Measurements from ENCODE around the gene HP. TPM values are rescaled to one million over a fixed set of nuclear protein-coding genes. Genes with fewer than 3 reads are reported as not detected.

HP gene
- total and polyA plus RNA-seq, 2 of the 8 experiments (the other 6 are each of a cell fraction or from before 2014, with no cell fraction given) = not detected

GRCh38 chr16:72072514-72073342, 18.4 kb downstream of the HP start:
- H2BK15ac ChIP-seq (ENCODE audit: low read length) = no peak overlapping the region
- H3K27me3 ChIP-seq (replicated peaks in 1 of 4; ENCODE audit: control insufficient read depth in 3 of 4, extremely low read depth in 1 of 4, insufficient read depth in 3 of 4, low read length in 3 of 4) = no peaks in the 10 kb centered on the region
- peaks cover 0 to 9% (median 2%) of the 10 kb centered on the region in 4 experiments; a peak in 2 of 7 replicates for H3K4me1 ChIP-seq (replicated peaks in 1 of 4; ENCODE audit: control insufficient read depth in 3 of 4, insufficient read depth in 4 of 4, low read length in 3 of 4)
- no peak overlapping the region for H3K18ac ChIP-seq (ENCODE audit: extremely low read depth, low read length)
- no peaks in the 10 kb centered on the region for H3K23me2 ChIP-seq (ENCODE audit: low read depth, low read length)
- H4K91ac ChIP-seq (replicated peaks; ENCODE audit: insufficient read length, low read length) = no peak overlapping the region
- DNase-seq (ENCODE audit: low read depth in 1 of 2, low spot score in 2 of 2) = no peak
- no peaks in the 10 kb centered on the region for H3K36me3 ChIP-seq (ENCODE audit: control insufficient read depth in 2 of 4, insufficient read depth in 4 of 4, low read length in 3 of 4)
- H4K5ac ChIP-seq (ENCODE audit: insufficient read length, low read depth, low read length) = no peak overlapping the region
- H2AK5ac ChIP-seq (ENCODE audit: low read depth, low read length) = no peak overlapping the region
- H3K56ac ChIP-seq (replicated peaks; ENCODE audit: insufficient read length, low read depth, low read length) = no peak overlapping the region
- no peak overlapping the region for H4K8ac ChIP-seq (ENCODE audit: extremely low read depth, insufficient read depth, low read length)
- H3K27ac ChIP-seq (ENCODE audit: low read depth, low read length) = peak overlapping the region; percentile 68
- H2AFZ ChIP-seq (ENCODE audit: low read length) = peak overlapping the region; percentile 97
- no peak overlapping the region for H2BK5ac ChIP-seq (ENCODE audit: low read depth, low read length)
- no peak overlapping the region for H3K14ac ChIP-seq (ENCODE audit: insufficient read length)
- H3K9ac ChIP-seq (replicated peaks in 1 of 4; ENCODE audit: extremely low read depth in 1 of 4, low read depth in 3 of 4, low read length in 3 of 4) = peak overlapping the region in 2 of 4 experiments; percentile 8 to 65; a peak in 5 of 7 replicates
- no peak overlapping the region; the same call in 1 of the 2 replicates for H2BK12ac ChIP-seq (ENCODE audit: low read depth, low read length)
- peak overlapping the region; percentile 20 to 39; a peak in 2 of 4 replicates for H3K4me2 ChIP-seq (ENCODE audit: insufficient read depth in 1 of 2, low read depth in 2 of 2, low read length in 2 of 2)
- no peak overlapping the region for H3K4ac ChIP-seq (replicated peaks; ENCODE audit: insufficient read length, low read depth, low read length)
- H3K4me3 ChIP-seq (ENCODE audit: extremely low read depth in 1 of 4, insufficient read depth in 2 of 4, low read depth in 3 of 4, low read length in 4 of 4) = no peak overlapping the region
- 55% methylated on average over 12 of the region's 12 CpGs; no CpG with 5 or more reads in 1 of the 2 experiments for WGBS, 2 experiments (ENCODE audit: extremely low coverage in 1 of 2, insufficient coverage in 1 of 2, insufficient read length in 1 of 2, insufficient replicate concordance in 2 of 2, low coverage in 1 of 2, low lambda C conversion rate in 2 of 2, missing lambda C conversion rate in 1 of 2)
- H3K9me3 ChIP-seq (ENCODE audit: insufficient read depth in 2 of 2, low read depth in 1 of 2, low read length in 1 of 2) = no peaks in the 10 kb centered on the region
- no peak overlapping the region for H3K23ac ChIP-seq (ENCODE audit: insufficient read length)
- H2BK120ac ChIP-seq (replicated peaks; ENCODE audit: low read depth, low read length) = no peak overlapping the region
- H2BK20ac ChIP-seq (ENCODE audit: low read length) = no peak overlapping the region
- ChIA-PET POLR2A (ENCODE audit: partially characterized antibody) (interaction anchor here (1.0 to 4.0 kb wide), 3 partner anchors 11 to 49 kb away, joined by 3 to 23 read pairs (median 5); partner anchors contain the start of genes DHX38 and TXNL4B), CTCF (ENCODE audit: partially characterized antibody) (interaction anchor here (0.7 to 2.3 kb wide), 4 partner anchors 10 to 26 kb away, joined by 3 to 15 read pairs (median 5); partner anchors contain the start of genes DHX38, HPR and TXNL4B)
- no peaks in the 10 kb centered on the region for H4K20me1 ChIP-seq (replicated peaks in 1 of 2; ENCODE audit: control insufficient read depth in 1 of 2, insufficient read depth in 2 of 2, low read length in 2 of 2)
- FAIRE-seq = peak; percentile 7
- H3K79me2 ChIP-seq (ENCODE audit: control insufficient read depth in 1 of 2, insufficient read depth in 2 of 2, low read length in 2 of 2) = no peaks in the 10 kb centered on the region
- no peaks in the 10 kb centered on the region for H3K79me1 ChIP-seq (ENCODE audit: low read depth, low read length)
- TF ChIP-seq HDAC6 (IDR thresholded peaks at IDR 0.05; ENCODE audit: low read depth, low read length) (no peak), EGR1 (IDR thresholded peaks at IDR 0.05; ENCODE audit: borderline replicate concordance, low read depth, low read length) (no peak), POU5F1 (IDR thresholded peaks at IDR 0.05; ENCODE audit: low read depth, low read length) (no peak), GABPA (IDR thresholded peaks at IDR 0.05; ENCODE audit: borderline replicate concordance, insufficient read depth, low read length) (no peak), ATF3 (IDR thresholded peaks at IDR 0.05; ENCODE audit: insufficient read depth, low read depth, low read length) (no peak), RNF2 (IDR thresholded peaks at IDR 0.05; ENCODE audit: borderline replicate concordance, low read depth, low read length, missing control alignments, poor library complexity, severe bottlenecking) (no peak), RBBP5 (IDR thresholded peaks at IDR 0.05; ENCODE audit: borderline replicate concordance, low read depth, low read length) (peak; percentile 49; the same call in 1 of the 2 replicates), POLR2AphosphoS5 (IDR thresholded peaks at IDR 0.05; ENCODE audit: low read depth, low read length) (peak; percentile 38; the same call in 1 of the 2 replicates), YY1 (IDR thresholded peaks at IDR 0.05; ENCODE audit: low read depth, low read length) (peak; percentile 81), JUND (IDR thresholded peaks at IDR 0.05; ENCODE audit: low read length) (0 out of 2 replicates have a peak, but pooled peaks have one; percentile 21), POLR2A (IDR thresholded peaks at IDR 0.05; ENCODE audit: control extremely low read depth in 1 of 2, low read depth in 2 of 2, low read length in 2 of 2) (peak; percentile 45 to 67)

Data from H1 (cell line).